Gastrocnemius medialis (tissue), 4 donors: ENCODE results near the gene AGPS. TPM values are rescaled to one million over a fixed set of nuclear protein-coding genes. Genes with fewer than 3 reads are reported as not detected.

Experiments
- ATAC-seq, 2 donors: fragments of 150-250 bp; one replicate each; pipeline ENCODE4 v1.9.1; 2016
- DNase-seq, 2 donors: peaks; one replicate each; pipeline ENCODE4 v3.0.0-alpha.2; 2019
- H3K27ac ChIP-seq, 4 donors: fragments of 200-600 bp; sonication (generic); 1 replicate in 1 of 4; 2 replicates in 3 of 4; pipeline ENCODE4 v1.5.1; 2016 to 2018; ENCODE audit warnings: mild to moderate bottlenecking in 2 of 4, moderate library complexity in 1 of 4
- H3K27me3 ChIP-seq, 3 donors: fragments of 200-600 bp; sonication (generic) in 2 of 3; 1 replicate in 1 of 3; 2 replicates in 2 of 3; pipeline versions ENCODE4 v1.5.1 to v1.6.0; 2016 to 2019; ENCODE audit warnings: mild to moderate bottlenecking in 1 of 3, moderate library complexity in 1 of 3
- H3K36me3 ChIP-seq, 2 donors: fragments of 200-600 bp; sonication (generic) in 1 of 2; one replicate each; pipeline ENCODE4 v1.5.1; 2017 to 2018
- H3K4me1 ChIP-seq, 2 donors: fragments of 200-600 bp; sonication (generic) in 1 of 2; one replicate each; pipeline ENCODE4 v1.5.1; 2016 to 2017; ENCODE audit warnings: mild to moderate bottlenecking in 2 of 2
- H3K4me3 ChIP-seq, 4 donors: fragments of 200-600 bp; sonication (generic) in 3 of 4; 1 replicate in 1 of 4; 2 replicates in 3 of 4; pipeline ENCODE4 v1.5.1; 2016 to 2019; ENCODE audit warnings: mild to moderate bottlenecking in 2 of 4
- H3K9me3 ChIP-seq, 3 donors: fragments of 200-600 bp; sonication (generic) in 2 of 3; 1 replicate in 1 of 3; 2 replicates in 2 of 3; pipeline ENCODE4 v1.5.1; 2016 to 2019
- CTCF ChIP-seq, 5 experiments: fragments of 450-650 bp in 3 of 5; fragments of 200-600 bp in 2 of 5; sonication (generic) in 2 of 5; IDR thresholded peaks in 4 of 5; conservative IDR thresholded peaks in 1 of 5; 1 replicate in 4 of 5; 2 replicates in 1 of 5; pipeline ENCODE4 v1.5.1; 2016 to 2019; ENCODE audit warnings: antibody characterized with exemption in 5 of 5, mild to moderate bottlenecking in 3 of 5, moderate library complexity in 3 of 5
- POLR2A ChIP-seq, 2 donors: fragments of 450-650 bp; IDR thresholded peaks; one replicate each; pipeline ENCODE4 v1.6.1; 2017; ENCODE audit warnings: antibody characterized with exemption in 2 of 2, mild to moderate bottlenecking in 2 of 2, moderate library complexity in 2 of 2
- in situ Hi-C, 4 donors: fragments of 200-750 bp; cut with MboI; loops; one replicate each; pipeline versions ENCODE4 v1.15.0 to v1.8.0; 2017; ENCODE audit warnings: low sequenced_read_pairs in 4 of 4
- intact Hi-C: fragments of 100-400 bp; cut with DNase I; formaldehyde crosslinking; loops from one replicate; pipeline ENCODE4 v1.15.1; 2023; ENCODE audit warnings: low total_unique reads
- total RNA-seq, 4 donors: library from RNA; depleted of rRNA; stranded (reverse); fragments of >200 nt; gene quantifications; one replicate each; pipeline versions ENCODE4 v1.1.0 to v1.2.3, GENCODE V29; 2016

Gene AGPS
- total RNA-seq, 4 donors from 2014 or later, result 23.1 to 30.9 (median 26.2) TPM

- H3K36me3 ChIP-seq, result peaks cover 0 to 10% of the 10 kb centered on the region in 2 donors
- H3K27ac ChIP-seq, result no peak overlapping the region
- peaks cover 0 to 9% of the 10 kb centered on the region in 2 donors for H3K4me1 ChIP-seq
- TF ChIP-seq CTCF (IDR thresholded peaks at IDR 0.05 in 4 of 5, conservative IDR thresholded peaks at IDR 0.05 in 1 of 5), result no peak
- no peak for TF ChIP-seq POLR2A (IDR thresholded peaks at IDR 0.05)
- in situ Hi-C loops (no loop called here), intact Hi-C loops (no loop called here)
- H3K27me3 ChIP-seq, result no peaks in the 10 kb centered on the region
- no peak overlapping the region for H3K4me3 ChIP-seq
- no peak for ATAC-seq
- no peak for DNase-seq
- peaks cover 0 to 12% (median 0%) of the 10 kb centered on the region in 3 donors for H3K9me3 ChIP-seq
These were observed 75.1 kb downstream of the AGPS start for GRCh38 chr2:177467646-177468045.

GRCh38 chr2:177471990-177472389 lies 79.4 kb downstream of the AGPS start:
- H3K27me3 ChIP-seq, result no peaks in the 10 kb centered on the region
- DNase-seq (no peak), ATAC-seq (no peak)
- intact Hi-C loops (no loop called here), in situ Hi-C loops (no loop called here)
- H3K4me1 ChIP-seq, result peaks cover 0 to 9% of the 10 kb centered on the region in 2 donors
- peaks cover 0 to 12% (median 0%) of the 10 kb centered on the region in 3 donors for H3K9me3 ChIP-seq
- TF ChIP-seq POLR2A (IDR thresholded peaks at IDR 0.05) (no peak), CTCF (IDR thresholded peaks at IDR 0.05 in 4 of 5, conservative IDR thresholded peaks at IDR 0.05 in 1 of 5) (no peak)
- H3K4me3 ChIP-seq, result no peak overlapping the region
- peaks cover 0 to 6% of the 10 kb centered on the region in 2 donors for H3K36me3 ChIP-seq
- no peak overlapping the region for H3K27ac ChIP-seq

GRCh38 chr2:177474301-177474700 lies 81.7 kb downstream of the AGPS start:
- peaks cover 0 to 6% of the 10 kb centered on the region in 2 donors for H3K36me3 ChIP-seq
- H3K9me3 ChIP-seq, result peaks cover 0 to 12% (median 0%) of the 10 kb centered on the region in 3 donors
- TF ChIP-seq CTCF (IDR thresholded peaks at IDR 0.05 in 4 of 5, conservative IDR thresholded peaks at IDR 0.05 in 1 of 5) (no peak), POLR2A (IDR thresholded peaks at IDR 0.05) (no peak)
- intact Hi-C loops, result no loop called here
- in situ Hi-C loops, result no loop called here
- H3K4me1 ChIP-seq, result no peaks in the 10 kb centered on the region
- H3K27me3 ChIP-seq, result no peaks in the 10 kb centered on the region
- no peak overlapping the region for H3K27ac ChIP-seq
- no peak overlapping the region for H3K4me3 ChIP-seq
- ATAC-seq, result no peak
- no peak for DNase-seq

- TF ChIP-seq POLR2A (IDR thresholded peaks at IDR 0.05) (no peak), CTCF (IDR thresholded peaks at IDR 0.05 in 4 of 5, conservative IDR thresholded peaks at IDR 0.05 in 1 of 5) (no peak)
- no peak for ATAC-seq
- Histone ChIP-seq H3K9me3 (peaks cover 0 to 12% (median 0%) of the 10 kb centered on the region in 3 donors), H3K27me3 (no peaks in the 10 kb centered on the region), H3K4me3 (no peak overlapping the region), H3K4me1 (no peaks in the 10 kb centered on the region), H3K36me3 (peaks cover 0 to 6% of the 10 kb centered on the region in 2 donors), H3K27ac (no peak overlapping the region)
- intact Hi-C loops, result no loop called here
- DNase-seq, result no peak
- in situ Hi-C loops, result loop anchor here in 2 of 4 donors (25.0 kb wide), 1 partner anchor 262 kb away; no protein-coding TSS in a partner anchor
These were observed 82.4 kb downstream of the AGPS start for GRCh38 chr2:177474998-177475397.

GRCh38 chr2:177476897-177477296 lies 84.3 kb downstream of the AGPS start:
- in situ Hi-C loops (loop anchor here in 2 of 4 donors (25.0 kb wide), 1 partner anchor 260 kb away; no protein-coding TSS in a partner anchor), intact Hi-C loops (no loop called here)
- no peaks in the 10 kb centered on the region for H3K4me1 ChIP-seq
- TF ChIP-seq CTCF (IDR thresholded peaks at IDR 0.05 in 4 of 5, conservative IDR thresholded peaks at IDR 0.05 in 1 of 5), result no peak
- no peaks in the 10 kb centered on the region for H3K27me3 ChIP-seq
- ATAC-seq (no peak), DNase-seq (no peak)
- H3K36me3 ChIP-seq, result peaks cover 0 to 6% of the 10 kb centered on the region in 2 donors
- H3K27ac ChIP-seq, result no peak overlapping the region
- H3K4me3 ChIP-seq, result no peak overlapping the region
- peaks cover 0 to 4% (median 0%) of the 10 kb centered on the region in 3 donors for H3K9me3 ChIP-seq
